WTC11 (cell line): ENCODE data around the gene HIPK2. TPM values are rescaled to one million over a fixed set of nuclear protein-coding genes. Genes with fewer than 3 reads are reported as not detected.

ENCODE experiments used
- total RNA-seq: library from RNA; stranded (reverse); gene quantifications from 3 replicates; pipeline ENCODE4 v1.2.3, GENCODE V29; 2021

The HIPK2 gene
- total RNA-seq, 1 experiment from 2014 or later, result 25.3 TPM

Other genes with a start within 250 kb of the HIPK2 start
- 0.82 to 2.6 TPM (median 2.3 TPM) in 3 replicates for gene TBXAS1, start 51.3 kb upstream of the HIPK2 start, total RNA-seq